ENCODE data around the gene COL18A1.

COL18A1 gene

GRCh38 chr21:45424854-45425795, 20.2 kb downstream of the COL18A1 start:
- CTCF ChIA-PET = no interaction called here

GRCh38 chr21:45427331-45428271, 22.6 kb downstream of the COL18A1 start:
- DNase-seq (ENCODE audit: extremely low spot score) = no peak
- ChIA-PET CTCF (interaction anchor here (0.7 kb wide), 2 partner anchors 299 to 558 kb away, joined by 3 read pairs; no protein-coding TSS in a partner anchor), POLR2A (no interaction called here)
- TF ChIP-seq SUZ12 (IDR thresholded peaks at IDR 0.05) (no peak), HDGF (IDR thresholded peaks at IDR 0.05; ENCODE audit: borderline replicate concordance) (no peak), ZNF384 (IDR thresholded peaks at IDR 0.05) (no peak), FOXK2 (IDR thresholded peaks at IDR 0.05) (no peak), TARDBP (IDR thresholded peaks at IDR 0.05) (no peak), FOXA1 (IDR thresholded peaks at IDR 0.05) (no peak), PKNOX1 (IDR thresholded peaks at IDR 0.05) (no peak), FOXM1 (IDR thresholded peaks at IDR 0.05; ENCODE audit: borderline replicate concordance) (no peak), CTBP1 (IDR thresholded peaks at IDR 0.05; ENCODE audit: borderline replicate concordance) (no peak)

More at GRCh38 chr21:45424854-45425795, 20.2 kb downstream of the COL18A1 start:
- POLR2A ChIA-PET = no interaction called here
- no peak for DNase-seq (ENCODE audit: extremely low spot score)
- TF ChIP-seq ELF4 (IDR thresholded peaks at IDR 0.05) (no peak), FOXM1 (IDR thresholded peaks at IDR 0.05; ENCODE audit: borderline replicate concordance) (no peak), SP1 (IDR thresholded peaks at IDR 0.05) (no peak), LEF1 (IDR thresholded peaks at IDR 0.05; ENCODE audit: borderline replicate concordance) (no peak), SUZ12 (IDR thresholded peaks at IDR 0.05) (no peak), FOXA1 (IDR thresholded peaks at IDR 0.05) (no peak), CTBP1 (IDR thresholded peaks at IDR 0.05; ENCODE audit: borderline replicate concordance) (no peak), NFRKB (IDR thresholded peaks at IDR 0.05) (no peak), FOXK2 (IDR thresholded peaks at IDR 0.05) (no peak), HDGF (IDR thresholded peaks at IDR 0.05; ENCODE audit: borderline replicate concordance) (no peak), L3MBTL2 (conservative IDR thresholded peaks at IDR 0.05) (no peak), ZNF384 (IDR thresholded peaks at IDR 0.05) (no peak), TARDBP (IDR thresholded peaks at IDR 0.05) (no peak), BHLHE40 (IDR thresholded peaks at IDR 0.05; ENCODE audit: borderline replicate concordance) (no peak), PKNOX1 (IDR thresholded peaks at IDR 0.05) (no peak), ARNT (IDR thresholded peaks at IDR 0.05) (no peak)

GRCh38 chr21:45428534-45428933, 23.6 kb downstream of the COL18A1 start:
- TF ChIP-seq SUZ12 (IDR thresholded peaks at IDR 0.05) (no peak), FOXK2 (IDR thresholded peaks at IDR 0.05) (no peak), LEF1 (IDR thresholded peaks at IDR 0.05; ENCODE audit: borderline replicate concordance) (no peak), ELF4 (IDR thresholded peaks at IDR 0.05) (no peak), ZNF384 (IDR thresholded peaks at IDR 0.05) (no peak), FOXA1 (IDR thresholded peaks at IDR 0.05) (no peak)
- DNase-seq (ENCODE audit: extremely low spot score) = no peak
- POLR2A ChIA-PET = no interaction called here
- CTCF ChIA-PET = no interaction called here

- ChIA-PET POLR2A (no interaction called here), CTCF (interaction anchor here (0.8 kb wide), 1 partner anchor 289 kb away, joined by 7 read pairs; no protein-coding TSS in a partner anchor)
- no peak for DNase-seq (ENCODE audit: extremely low spot score)
- TF ChIP-seq CTBP1 (IDR thresholded peaks at IDR 0.05; ENCODE audit: borderline replicate concordance) (no peak), NFRKB (IDR thresholded peaks at IDR 0.05) (no peak), FOXM1 (IDR thresholded peaks at IDR 0.05; ENCODE audit: borderline replicate concordance) (no peak), SP1 (IDR thresholded peaks at IDR 0.05) (no peak), ELF4 (IDR thresholded peaks at IDR 0.05) (no peak), L3MBTL2 (conservative IDR thresholded peaks at IDR 0.05) (no peak), FOXK2 (IDR thresholded peaks at IDR 0.05) (no peak), LEF1 (IDR thresholded peaks at IDR 0.05; ENCODE audit: borderline replicate concordance) (no peak), HDGF (IDR thresholded peaks at IDR 0.05; ENCODE audit: borderline replicate concordance) (no peak), BHLHE40 (IDR thresholded peaks at IDR 0.05; ENCODE audit: borderline replicate concordance) (no peak), ARNT (IDR thresholded peaks at IDR 0.05) (no peak), ZNF384 (IDR thresholded peaks at IDR 0.05) (no peak), FOXA1 (IDR thresholded peaks at IDR 0.05) (no peak), TARDBP (IDR thresholded peaks at IDR 0.05) (no peak), SUZ12 (IDR thresholded peaks at IDR 0.05) (no peak)
Observed at GRCh38 chr21:45429221-45430175, 24.5 kb downstream of the COL18A1 start.

Measured in HEK293T (cell line).